NCI-H748 (cell line): Measurements from ENCODE around the gene EIF3CL.
"Not testable (repeated sequence)": the region's sequence is repeated elsewhere in the genome, so short reads cannot be mapped to it uniquely, and the experiment has no call there.

ENCODE experiments used
- DNase-seq: peaks from one replicate; lab custom pipeline; 2025; ENCODE audit not compliant: unreplicated experiment; lab: John Stamatoyannopoulos, UW

The EIF3CL gene

DNA sequence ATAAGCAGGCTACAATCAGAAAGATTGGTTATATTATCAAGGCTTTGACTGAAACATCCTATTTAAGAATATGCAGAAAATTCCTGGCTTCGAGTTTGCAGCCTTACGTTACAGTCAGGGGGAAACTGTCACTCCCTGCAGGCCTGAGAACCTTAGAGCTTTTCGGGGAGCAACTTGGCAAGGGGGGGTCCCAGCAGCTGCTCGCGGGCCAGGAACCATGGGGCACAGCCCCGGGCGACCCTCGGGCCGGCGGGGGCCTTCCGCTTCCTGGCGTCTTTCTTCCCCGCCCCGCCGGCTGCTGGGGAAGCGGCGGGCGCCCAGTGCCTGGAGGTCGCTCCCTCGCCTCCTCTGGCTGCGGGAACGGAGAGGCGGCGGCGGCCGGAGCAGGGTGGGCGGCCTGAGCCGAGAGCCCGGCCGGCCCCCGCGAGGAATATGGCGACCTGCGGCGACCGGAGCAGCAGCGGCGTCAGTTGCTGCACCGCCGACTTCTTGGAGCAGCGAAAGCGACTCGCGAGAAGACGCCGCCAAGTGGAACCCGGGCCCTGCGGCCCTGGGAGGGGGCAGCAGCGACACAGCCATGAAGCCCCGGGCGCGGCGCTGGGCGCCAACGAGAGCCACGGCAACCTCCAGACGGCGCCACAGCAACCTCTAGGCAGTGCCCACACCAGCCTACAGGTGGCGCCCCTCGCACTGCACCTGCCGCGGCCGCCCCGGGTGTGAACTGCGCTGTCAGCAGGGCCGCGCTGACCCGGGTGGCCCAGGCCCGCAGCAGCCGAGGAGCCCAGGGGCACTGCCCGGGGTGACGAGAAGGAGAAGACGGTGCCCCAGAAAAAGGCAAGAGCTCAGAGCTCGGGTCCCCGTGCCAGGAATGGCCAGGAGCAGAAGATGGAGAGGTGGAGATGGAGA lies 39.1 kb downstream of the EIF3CL start:
- not testable (repeated sequence) for DNase-seq

DNA sequence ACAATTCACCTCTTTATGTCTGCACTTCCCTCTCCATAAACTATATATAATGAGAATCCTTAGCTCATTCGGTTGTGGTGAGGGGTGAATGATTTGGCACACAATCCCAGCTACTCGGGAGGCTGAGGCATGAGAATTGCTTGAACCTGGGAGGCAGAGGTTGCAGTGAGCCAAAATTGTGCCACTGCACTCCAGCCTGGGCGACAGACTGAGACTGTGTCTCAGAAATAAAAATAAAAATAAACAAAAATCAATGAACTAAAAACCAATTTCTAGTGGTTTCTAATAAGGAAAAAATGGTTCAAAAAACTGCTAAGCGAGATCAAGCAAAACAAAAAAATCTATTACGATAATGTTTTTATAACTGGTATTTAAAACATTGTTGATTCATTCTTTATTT lies 40.2 kb downstream of the EIF3CL start, which contains the start of gene NPIPB6:
NPIPB6 (minus strand) TSS at position 101 of the 400 bp plus-strand sequence. CDS start 686 bp downstream, outside the sequence.
- not testable (repeated sequence) for DNase-seq

DNA sequence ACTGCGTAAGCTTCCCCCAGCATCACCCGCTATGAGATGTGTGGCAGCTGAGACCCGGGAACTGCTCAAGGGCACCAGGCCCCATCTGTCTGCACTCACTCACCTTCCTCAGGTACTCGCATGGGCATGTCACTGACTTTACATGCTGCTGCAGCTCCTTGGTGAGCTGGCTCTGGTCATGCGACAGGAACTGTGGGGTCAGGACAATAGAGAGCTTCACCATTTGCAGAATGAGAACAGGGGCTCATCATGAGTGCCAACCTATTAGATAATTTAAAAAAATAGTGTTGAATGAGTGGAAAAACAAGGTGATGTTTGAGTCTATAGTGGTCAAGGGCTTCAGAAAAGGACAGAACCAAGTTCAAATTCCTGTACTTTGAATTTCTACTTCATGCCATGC lies 41.0 kb downstream of the EIF3CL start:
- not testable (repeated sequence) for DNase-seq

DNA sequence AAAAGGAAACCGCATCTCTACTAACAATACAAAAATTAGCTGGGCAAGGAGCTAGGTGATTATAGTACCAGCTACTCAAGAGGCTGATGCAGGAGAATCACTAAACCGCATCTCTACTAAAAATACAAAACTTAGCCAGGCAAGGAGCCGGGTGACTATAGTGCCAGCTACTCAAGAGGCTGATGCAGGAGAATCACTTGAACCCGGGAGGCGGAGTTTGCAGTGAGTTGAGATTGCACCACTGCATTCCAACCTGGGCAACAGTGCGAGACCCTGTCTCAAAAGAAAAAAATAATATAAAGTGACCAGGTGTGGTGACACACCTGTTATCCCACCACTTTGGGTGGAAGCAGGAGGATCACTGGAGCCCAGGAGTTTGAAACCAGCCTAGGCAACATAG lies 65.4 kb downstream of the EIF3CL start:
- DNase-seq: not testable (repeated sequence)

DNA sequence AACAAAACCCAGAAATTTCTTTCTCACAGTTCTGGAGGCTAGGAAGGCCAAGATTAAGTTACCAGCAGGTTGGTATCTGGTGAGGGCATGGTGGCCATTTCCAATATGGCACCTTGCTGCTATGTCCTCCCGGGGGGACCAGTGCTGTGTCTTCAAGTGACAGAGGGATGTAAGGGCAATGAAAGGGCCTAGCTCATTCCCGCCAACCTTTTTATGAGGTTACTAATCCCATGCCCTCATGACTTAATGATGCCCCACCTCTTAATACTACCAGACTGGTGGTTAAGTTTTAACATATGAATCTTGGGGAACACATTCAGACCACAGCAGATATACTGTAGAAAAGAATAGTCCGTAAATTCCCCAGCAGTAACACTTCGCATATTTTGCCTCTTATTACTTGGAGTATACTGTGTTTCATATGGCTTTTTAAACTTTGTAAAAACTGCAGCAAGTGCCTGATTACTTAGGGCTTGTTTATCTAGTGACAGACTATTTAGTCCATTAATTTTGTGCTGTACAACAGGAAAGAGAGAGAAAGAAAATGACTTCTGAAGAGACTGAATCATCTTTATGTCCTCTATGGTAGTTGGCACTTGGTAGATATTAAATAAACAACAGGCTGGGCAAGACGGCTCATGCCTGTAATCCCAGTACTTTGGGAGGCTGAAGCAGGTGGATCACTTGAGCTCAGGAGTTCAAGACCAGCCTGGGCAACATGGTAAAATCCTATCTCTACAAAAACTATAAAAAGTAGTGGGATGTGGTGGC lies 66.5 kb downstream of the EIF3CL start:
- DNase-seq: not testable (repeated sequence)

DNA sequence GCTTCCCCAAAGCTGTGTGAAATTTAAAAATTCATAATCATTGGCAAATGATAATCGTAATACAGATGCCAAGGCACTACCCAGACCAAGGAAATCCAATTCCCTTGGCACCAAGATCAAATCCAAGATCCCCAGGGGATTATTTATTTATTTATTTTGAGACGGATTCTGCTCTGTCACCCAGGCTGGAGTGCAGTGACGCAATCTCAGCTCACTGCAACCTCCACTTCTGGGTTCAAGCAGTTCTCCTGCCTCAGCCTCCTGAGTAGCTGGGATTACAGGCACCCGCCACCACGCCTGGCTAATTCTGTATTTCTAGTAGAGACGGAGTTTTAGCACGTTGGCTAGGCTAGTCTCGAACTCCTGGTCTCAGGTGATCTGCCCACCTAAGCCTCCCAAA lies 68.0 kb downstream of the EIF3CL start:
- DNase-seq: not testable (repeated sequence)

DNA sequence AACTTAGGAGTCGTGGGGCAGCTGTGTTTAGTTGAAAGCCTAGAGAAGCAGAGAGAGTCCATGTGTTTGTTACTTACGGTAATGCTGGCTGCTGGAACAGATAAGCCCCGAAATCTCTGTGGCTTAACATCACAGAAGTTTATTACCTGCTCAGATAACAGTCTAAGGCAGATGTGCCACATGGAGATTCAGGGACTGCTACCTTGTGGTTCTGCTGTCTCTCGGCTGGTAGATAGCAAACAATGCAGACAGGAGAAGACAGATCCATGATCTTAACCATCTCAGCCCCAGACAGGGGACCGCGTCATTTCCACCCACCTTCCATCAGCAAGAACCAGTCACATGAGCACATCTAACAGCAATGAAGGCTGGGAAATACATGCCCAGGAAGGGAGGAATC lies 71.0 kb downstream of the EIF3CL start:
- not testable (repeated sequence) for DNase-seq

DNA sequence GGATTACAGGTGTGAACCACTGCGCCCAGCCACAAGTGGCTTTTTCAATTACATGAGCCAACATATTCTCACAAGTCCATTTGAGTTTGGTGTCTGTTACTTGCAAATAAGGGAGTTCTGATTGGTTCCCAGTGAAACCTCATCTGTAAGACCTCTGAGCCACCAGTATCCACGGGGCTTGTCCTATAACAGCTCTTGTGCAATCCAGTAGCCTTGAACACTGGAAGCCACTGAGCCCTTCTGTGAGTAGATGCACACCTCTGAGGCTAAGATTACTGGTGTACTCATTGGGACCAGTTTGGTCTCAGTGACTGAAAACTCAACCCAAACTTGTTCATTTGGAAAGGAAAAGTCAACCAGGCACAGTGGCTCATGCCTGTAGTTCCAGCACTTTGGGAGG lies 72.7 kb downstream of the EIF3CL start:
- DNase-seq: not testable (repeated sequence)

DNA sequence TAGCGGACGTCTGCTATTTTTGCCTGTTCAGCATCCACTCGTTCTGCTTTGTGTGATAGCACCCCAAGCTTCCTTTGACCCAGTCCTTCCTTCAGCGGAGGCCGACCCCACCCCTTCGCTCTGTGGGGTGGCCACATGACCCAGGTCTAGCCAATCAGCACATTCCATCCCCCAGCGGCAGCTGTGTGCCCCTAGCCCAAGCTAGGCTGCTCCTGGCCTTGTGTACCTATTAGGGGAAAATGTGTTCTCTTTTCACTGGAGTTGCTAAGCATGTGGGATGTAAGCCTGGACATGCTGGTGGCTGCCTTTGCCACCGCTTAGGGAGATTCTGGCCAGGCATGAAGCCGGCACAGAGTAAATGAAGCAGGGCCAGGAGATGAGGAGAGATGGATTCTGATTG lies 73.4 kb downstream of the EIF3CL start:
- not testable (repeated sequence) for DNase-seq
